ENCODE results near the gene NRXN2.

- TF ChIP-seq CTCF (conservative IDR thresholded peaks at IDR 0.05; ENCODE audit: low read length) (no peak), EZH2phosphoT487 (IDR thresholded peaks at IDR 0.05; ENCODE audit: borderline replicate concordance) (no peak)
Observed at GRCh38 chr11:64722141-64723065, 594 bp downstream of the NRXN2 start.

All from Loucy (cell line).